Measurements from ENCODE around the gene GPC5. TPM values are rescaled to one million over a fixed set of nuclear protein-coding genes. Genes with fewer than 3 reads are reported as not detected.

Gene GPC5
- total and polyA plus RNA-seq, 2 of the 8 experiments (the other 6 are each of a cell fraction or from before 2014, with no cell fraction given), result 0.20 to 0.39 TPM

DNA sequence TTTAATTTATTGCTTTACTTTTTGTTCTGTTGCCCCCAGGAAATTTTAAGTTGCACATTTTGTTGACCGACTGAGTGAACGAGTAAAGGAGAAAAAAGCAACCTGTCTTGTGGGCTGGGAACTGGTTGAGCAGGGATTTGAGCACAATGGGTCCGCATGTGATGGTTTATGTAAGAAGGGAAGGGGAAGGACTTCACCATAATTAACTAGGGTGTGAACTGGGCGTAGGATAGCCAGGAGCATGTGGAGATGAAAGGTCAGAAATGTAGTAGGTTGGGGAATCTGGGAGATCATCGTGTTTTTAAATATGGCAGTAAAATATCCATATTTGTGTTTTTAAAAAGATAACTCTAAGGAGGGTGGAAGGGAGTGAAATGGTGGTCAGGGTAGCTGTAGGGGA lies 99.9 kb downstream of the GPC5 start (continued):
- TF ChIP-seq SAP30 (IDR thresholded peaks at IDR 0.05; ENCODE audit: insufficient read depth, insufficient replicate concordance, low read length) (no peak), GABPA (IDR thresholded peaks at IDR 0.05; ENCODE audit: borderline replicate concordance, insufficient read depth, low read length) (no peak), HDAC6 (IDR thresholded peaks at IDR 0.05; ENCODE audit: low read depth, low read length) (no peak), TCF12 (IDR thresholded peaks at IDR 0.05; ENCODE audit: low read depth, low read length) (no peak)

All from H1 (cell line).